Glomerular visceral epithelial cell (primary cell): ENCODE measurements around the gene FNBP1L.
"Not testable (repeated sequence)": the region's sequence is repeated elsewhere in the genome, so short reads cannot be mapped to it uniquely, and the experiment has no call there.

Experiments used
- DNase-seq: peaks from one replicate; pipeline ENCODE4 v3.0.0-alpha.2; 2016; ENCODE audit errors: extremely low spot score

FNBP1L gene

GRCh38 chr1:93571623-93572310 lies 123.8 kb downstream of the FNBP1L start:
- DNase-seq: no peak

DNA sequence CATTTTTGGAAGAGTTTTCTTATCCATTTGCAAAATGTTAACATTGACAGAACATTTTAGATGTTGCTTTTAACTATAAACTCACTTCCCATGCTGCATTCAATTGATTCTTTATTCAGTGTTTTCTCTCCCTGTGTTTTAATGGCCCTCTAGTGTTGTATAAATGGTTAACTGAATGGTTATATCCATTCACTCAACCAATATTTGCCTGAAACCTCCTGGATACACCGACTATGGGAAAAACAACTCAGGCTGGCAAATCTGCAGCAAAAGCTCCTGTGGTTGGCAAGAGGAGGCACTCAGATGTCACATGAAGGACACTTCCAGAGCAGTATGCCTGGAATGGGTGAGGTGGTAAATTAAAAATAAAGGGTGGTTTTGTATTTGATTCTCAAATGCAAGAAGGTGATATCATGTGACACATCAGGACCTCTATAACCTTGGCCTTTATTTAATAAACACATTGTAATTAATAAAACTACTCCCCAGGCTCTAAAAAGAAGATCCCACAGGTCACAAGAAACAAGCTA lies 126.1 kb downstream of the FNBP1L start:
- DNase-seq: no peak

GRCh38 chr1:93574511-93574910 lies 126.6 kb downstream of the FNBP1L start:
- no peak for DNase-seq

DNA sequence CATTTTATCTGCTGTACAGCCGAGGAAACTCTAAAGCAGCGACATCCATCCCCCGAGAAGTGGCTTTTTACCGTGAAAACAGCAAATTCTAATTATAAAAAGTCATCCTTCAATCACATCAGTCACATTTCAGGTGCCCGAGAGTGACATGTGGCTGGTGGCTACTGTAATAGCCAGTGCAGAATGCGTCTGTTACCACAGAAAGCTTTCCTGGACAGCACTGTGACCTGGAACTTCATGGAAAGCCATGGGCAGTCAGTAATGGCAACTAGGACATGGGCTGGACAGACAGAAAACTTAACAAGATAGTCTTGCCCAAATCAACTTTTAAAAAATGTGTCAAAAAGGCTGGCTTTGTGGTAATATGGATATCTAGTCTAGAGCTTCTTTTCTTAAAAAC lies 127.1 kb downstream of the FNBP1L start:
- DNase-seq: no peak

DNA sequence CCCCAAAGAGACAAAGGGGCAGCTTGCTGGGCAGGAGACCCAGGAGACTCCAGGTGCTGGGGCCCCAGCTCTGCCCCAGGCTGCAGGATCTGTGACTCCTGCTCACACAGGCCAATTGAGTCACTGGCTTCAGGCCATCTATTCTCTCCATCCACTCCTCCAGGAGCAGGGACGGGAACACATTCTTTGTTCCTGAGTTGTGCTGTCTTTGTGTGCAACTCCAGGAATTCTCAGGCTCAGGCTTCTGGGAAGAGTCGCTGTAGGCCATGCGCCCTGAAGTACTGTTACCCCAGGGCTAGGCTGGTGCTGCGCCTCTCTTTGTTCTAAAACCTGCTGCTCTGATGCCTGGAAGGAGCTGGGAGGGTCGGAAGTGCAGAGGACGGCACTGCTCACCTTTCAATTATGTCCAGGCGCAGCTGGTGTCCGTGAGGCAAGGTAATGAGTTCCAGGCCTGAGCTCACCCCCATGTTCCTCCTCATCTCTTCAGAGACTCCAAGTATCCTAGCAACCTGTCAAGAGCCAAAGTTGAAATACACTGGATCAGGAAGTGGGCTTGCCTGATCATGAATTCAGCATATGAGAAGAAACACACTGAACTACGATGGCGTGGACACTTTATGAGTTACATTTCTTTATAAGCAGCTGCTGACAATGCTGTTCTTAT lies 127.8 kb downstream of the FNBP1L start:
- no peak for DNase-seq

- DNase-seq: no peak
Measured at GRCh38 chr1:93576346-93576745, 128.4 kb downstream of the FNBP1L start.

DNA sequence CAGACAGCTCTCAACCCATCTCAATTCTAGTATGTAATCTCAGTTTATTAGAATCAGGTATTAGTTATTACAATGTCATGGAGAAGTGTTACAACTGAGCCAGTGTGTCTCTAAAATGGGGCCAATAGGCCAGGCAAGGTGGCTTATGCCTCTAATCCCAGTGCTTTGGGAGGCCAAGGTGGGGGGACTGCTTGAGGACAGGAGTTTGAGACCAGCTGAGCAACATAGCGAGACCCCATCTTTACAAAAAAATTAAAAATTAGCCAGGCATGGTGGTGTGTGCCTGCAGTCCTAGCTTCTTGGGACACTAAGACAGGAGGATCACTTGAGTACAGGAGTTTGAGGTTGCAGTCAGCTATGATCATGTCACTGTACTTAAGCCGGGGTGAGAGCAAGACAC lies 128.8 kb downstream of the FNBP1L start:
- no peak for DNase-seq

DNA sequence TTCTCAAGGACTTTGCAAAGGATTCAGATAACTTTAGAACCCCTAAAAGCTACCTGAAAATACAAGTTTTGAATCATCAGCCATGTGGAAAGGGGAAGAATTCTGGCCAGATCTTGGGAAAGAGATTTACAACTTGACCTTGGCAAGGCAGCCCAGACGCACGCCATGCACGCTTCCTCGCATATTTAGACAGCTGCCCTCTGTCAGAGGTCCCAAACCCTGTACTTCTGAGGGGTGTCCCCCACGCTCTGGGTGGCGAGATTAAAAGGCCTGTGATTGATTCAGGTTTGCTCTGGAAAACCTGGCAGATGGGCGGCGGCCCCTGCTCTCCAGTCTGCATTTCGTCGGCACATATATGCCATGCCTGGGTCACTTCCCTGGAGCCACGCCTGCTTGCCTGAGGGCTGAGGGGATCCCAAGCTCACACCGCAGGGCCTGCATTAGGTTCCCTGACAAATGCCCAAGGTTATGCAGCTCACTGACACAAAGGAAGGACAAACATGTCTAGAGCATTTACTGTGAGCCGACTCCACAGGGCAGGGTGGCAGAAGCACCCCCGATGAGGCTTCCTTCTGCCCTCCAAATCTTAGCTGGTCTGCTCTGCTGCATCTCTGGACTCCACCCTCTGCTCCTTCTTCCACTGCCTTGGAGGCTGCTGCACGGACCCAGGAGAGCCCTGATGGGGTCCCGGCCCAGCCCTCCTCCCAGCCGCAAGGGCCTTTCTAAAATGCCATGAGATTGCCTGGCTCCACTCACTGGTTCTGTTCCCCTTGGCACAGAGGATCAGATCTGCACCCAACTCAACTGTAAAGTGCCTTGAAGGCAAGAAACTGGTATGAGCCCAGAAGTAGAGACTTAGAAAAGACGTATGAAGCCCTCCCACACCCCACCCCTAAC lies 129.9 kb downstream of the FNBP1L start:
- no peak for DNase-seq

- DNase-seq: no peak
Measured at GRCh38 chr1:93578433-93578830, 130.5 kb downstream of the FNBP1L start.

GRCh38 chr1:93578911-93579825 lies 131.2 kb downstream of the FNBP1L start:
- DNase-seq: no peak

GRCh38 chr1:93579891-93580290 lies 132.0 kb downstream of the FNBP1L start:
- DNase-seq: peak; percentile 68

- no peak for DNase-seq
Measured at GRCh38 chr1:93581917-93582850, 134.3 kb downstream of the FNBP1L start.

DNA sequence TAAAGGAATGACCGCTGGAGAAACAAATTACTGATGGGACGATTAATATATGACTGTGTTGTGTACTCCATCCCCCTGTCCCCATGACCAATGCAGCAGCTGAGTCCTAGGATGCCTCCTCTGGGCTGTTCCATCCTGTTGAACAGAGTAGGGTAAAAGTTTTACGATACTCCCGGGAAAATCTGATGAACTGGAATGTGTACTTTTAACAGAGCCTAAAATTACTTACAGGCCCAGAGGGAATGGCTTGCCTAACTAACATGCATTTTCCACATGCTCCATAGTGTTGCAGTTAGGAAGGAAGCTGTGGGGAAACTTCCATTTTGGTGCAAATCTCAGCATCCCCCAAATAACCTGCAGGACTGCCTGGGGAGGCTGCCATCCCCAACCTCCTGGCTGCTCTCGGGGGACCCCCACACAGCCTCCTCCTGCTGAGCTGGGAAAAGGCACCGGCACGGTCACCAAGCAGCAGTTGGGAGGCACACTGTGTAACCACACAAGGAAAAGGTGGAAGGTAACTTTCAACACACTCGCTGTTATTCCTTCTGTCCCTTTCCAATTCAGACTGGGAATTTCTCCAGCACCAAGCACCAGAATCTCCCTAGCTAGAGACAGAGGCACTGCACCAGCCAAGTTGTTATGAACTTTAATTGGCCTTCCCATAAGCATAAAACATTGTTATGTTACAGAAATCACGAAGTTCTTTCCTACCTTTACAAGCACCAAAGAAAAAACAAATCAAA lies 136.5 kb downstream of the FNBP1L start:
- no peak for DNase-seq

- DNase-seq: peak; percentile 15
Measured at GRCh38 chr1:93585059-93585966, 137.4 kb downstream of the FNBP1L start.

DNA sequence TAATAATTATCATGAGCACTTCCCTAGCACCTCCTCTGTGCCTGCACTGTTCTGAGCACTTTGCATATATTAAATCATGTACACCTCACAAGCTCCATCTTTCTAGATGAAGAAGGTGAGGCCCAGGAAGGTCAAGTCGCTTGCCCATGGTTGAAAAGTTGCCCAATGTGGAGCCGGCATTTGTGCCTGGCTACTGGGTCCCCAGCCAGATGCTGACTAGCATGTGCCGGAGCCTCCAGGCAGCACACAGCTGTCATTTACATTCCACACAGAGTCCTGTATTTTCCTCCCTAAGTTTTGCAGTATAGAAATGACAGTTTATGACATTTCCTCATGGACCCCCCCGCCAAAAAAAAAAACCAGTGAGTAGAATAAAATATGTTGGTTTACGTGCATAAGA lies 139.4 kb downstream of the FNBP1L start:
- no peak for DNase-seq

- DNase-seq: peak; percentile 44
Measured at GRCh38 chr1:93588206-93588605, 140.3 kb downstream of the FNBP1L start.

DNA sequence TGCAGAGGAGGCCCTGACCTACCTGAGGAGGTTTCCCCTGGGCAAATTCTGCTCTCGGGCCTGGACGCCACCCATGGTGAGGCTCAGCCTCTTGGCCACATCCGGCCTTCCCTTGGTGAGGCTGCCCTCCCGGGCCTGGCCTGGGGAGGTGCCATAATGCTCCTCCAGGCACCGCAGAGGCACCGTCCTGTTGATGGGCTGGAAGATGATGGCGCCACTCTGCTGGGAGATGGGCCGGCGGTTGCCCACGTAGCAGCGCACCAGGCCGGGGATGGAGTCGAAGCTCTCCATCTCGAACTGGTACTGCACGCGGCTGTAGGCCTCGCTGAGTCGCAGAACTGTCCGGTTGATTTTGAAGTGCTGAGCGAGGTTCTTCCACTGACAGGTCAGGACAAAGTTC lies 141.0 kb downstream of the FNBP1L start:
- no peak for DNase-seq

DNA sequence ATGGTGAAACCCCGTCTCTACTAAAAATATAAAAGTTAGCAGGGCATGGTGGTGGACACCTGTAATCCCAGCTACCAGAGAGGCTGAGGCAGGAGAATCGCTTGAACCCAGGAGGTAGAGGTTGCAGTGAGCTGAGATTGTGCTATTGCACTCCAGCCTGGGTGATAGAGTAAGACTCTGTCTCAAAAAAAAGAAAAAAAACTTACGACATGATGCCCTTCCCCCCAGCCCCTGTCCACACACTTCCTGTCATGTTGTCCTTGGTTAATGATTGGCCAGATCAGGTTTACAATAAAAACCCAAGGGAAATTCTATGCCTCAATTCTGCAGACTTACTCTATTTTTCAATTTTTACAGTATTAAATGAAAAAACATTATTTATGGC lies 143.4 kb downstream of the FNBP1L start:
- DNase-seq: not testable (repeated sequence)
